ENCODE data around the gene IGSF21.

The IGSF21 gene

DNA sequence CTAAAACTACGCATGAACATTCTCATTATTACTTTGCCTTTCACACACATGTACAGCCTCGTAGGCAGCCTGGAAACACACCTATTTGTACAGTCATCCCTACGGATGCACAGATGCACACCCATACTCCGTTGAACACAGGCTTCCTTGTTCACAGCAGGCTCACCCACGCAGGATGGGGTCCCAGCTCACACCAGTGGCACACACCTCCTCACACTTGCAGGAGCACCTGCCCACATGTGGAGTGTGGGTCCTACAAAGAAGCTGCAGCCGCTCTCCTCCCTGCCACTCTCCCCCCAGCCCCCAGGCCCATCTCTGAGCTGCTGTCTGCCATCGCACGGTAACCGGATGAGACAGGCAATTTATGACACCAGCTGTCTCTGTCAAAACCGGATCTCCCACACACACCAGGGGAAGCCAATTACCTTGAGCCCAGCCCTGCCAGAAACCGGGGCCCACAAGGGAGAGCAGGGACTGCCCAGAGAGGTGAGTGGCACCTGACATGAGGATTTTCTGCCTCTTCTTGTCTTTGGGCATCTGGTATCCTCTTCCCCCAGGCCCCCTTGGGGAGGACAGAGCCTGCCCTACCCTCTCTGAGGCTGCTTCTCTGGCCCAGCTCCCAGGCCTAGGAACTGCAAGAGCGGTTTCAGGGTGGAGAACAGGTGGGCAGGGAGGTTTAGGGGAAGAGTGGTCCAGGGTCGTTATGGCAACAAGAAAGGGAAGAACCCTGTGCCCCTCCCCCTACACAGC lies 175.4 kb downstream of the IGSF21 start:
- TF ChIP-seq, protein P1, sequence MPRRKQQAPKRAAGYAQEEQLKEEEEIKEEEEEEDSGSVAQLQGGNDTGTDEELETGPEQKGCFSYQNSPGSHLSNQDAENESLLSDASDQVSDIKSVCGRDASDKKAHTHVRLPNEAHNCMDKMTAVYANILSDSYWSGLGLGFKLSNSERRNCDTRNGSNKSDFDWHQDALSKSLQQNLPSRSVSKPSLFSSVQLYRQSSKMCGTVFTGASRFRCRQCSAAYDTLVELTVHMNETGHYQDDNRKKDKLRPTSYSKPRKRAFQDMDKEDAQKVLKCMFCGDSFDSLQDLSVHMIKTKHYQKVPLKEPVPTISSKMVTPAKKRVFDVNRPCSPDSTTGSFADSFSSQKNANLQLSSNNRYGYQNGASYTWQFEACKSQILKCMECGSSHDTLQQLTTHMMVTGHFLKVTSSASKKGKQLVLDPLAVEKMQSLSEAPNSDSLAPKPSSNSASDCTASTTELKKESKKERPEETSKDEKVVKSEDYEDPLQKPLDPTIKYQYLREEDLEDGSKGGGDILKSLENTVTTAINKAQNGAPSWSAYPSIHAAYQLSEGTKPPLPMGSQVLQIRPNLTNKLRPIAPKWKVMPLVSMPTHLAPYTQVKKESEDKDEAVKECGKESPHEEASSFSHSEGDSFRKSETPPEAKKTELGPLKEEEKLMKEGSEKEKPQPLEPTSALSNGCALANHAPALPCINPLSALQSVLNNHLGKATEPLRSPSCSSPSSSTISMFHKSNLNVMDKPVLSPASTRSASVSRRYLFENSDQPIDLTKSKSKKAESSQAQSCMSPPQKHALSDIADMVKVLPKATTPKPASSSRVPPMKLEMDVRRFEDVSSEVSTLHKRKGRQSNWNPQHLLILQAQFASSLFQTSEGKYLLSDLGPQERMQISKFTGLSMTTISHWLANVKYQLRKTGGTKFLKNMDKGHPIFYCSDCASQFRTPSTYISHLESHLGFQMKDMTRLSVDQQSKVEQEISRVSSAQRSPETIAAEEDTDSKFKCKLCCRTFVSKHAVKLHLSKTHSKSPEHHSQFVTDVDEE (CRISPR knock-in tag; IDR thresholded peaks at IDR 0.05) = no peak
- TF ChIP-seq TOX (CRISPR knock-in tag; IDR thresholded peaks at IDR 0.05; ENCODE audit: borderline replicate concordance) = no peak
- ATAC-seq = no peak

DNA sequence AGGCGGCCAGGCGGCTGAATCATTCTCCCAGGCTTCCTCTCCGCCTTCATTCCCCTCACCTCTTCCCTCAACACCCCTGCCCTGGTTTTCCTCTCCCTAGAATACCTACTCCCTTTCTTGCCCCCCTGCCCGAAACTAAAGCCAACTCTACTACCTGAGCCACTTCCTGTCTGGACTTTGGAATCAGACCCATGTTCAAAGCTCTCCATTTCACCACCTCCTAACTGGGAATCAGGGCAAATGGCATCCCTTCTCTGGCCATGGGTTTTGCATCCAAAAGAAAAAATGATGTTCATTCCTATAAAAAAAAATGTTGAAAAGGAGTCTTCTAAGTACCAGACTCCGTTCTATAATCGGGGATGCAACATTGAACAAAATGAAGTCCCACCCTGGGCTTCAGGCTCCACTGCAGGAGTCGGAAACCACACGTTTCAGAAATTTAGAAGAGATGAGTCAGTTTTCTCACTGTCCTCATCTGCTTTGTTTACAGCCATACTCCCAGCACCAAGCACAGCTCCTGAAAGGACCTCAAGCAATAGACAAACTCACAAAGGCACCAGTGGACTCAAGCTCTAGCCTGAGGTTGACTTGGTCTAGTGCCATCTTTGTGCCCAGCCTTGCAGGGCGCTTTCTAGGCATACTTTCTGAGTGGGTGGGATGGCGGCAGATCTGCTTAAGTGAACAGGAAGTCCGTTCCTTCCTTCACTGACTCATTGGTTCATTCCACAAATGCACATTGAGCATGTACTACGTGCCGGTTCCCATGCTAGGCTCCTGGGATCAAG lies 176.2 kb downstream of the IGSF21 start:
- no peak for ATAC-seq

DNA sequence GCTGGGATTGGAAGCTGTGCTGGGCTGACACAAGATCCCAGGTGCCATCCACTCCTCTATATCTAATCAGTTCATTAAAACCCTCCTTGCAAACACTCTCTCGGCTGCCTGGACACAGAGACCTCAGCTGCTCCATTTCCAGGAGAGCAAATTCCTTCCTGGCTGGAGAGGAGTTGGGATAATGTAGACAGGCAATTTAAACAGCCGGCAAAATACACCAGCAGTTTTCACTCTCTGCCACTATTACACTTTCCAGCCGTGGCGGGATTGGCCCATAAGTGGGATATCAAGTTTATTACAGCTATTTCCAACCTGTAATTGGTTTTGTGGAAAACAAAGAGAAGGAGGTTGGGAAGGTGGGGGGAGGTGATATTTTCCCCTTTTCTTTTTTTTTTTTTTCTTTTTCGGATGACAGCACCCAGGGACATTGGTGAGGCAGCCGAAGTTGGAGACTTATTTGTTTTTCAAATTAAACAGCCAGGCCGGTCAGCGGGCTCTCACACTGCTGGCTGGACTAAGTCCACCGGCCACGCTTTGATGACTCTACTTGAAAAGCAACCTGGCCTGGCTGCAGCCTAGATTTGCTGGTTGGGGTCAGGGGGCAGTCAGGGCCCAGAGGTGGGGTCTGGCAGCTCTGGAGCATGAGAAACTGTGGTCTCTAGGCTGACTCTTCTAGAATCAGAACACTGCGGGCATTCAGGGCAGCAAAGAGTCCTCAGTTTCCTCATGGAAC lies 177.4 kb downstream of the IGSF21 start:
- no peak for ATAC-seq
- TF ChIP-seq ZFP3 (CRISPR knock-in tag; IDR thresholded peaks at IDR 0.05) (no peak), ARNTL (CRISPR knock-in tag; IDR thresholded peaks at IDR 0.05; ENCODE audit: borderline replicate concordance, low read depth) (no peak)

More for the DNA sequence above, 176.2 kb downstream of the IGSF21 start:
- TF ChIP-seq, protein P1 (CRISPR knock-in tag; IDR thresholded peaks at IDR 0.05) = no peak
- TF ChIP-seq ZNF565 (CRISPR knock-in tag; conservative IDR thresholded peaks at IDR 0.05; ENCODE audit: low read depth) (no peak), TCF4 (CRISPR knock-in tag; IDR thresholded peaks at IDR 0.05; ENCODE audit: borderline replicate concordance) (no peak), GLIS3 (CRISPR knock-in tag; IDR thresholded peaks at IDR 0.05) (no peak), ZFP30 (CRISPR knock-in tag; IDR thresholded peaks at IDR 0.05) (no peak), OSR1 (CRISPR knock-in tag; IDR thresholded peaks at IDR 0.05) (no peak), TOX (CRISPR knock-in tag; IDR thresholded peaks at IDR 0.05; ENCODE audit: borderline replicate concordance) (no peak), PPARA (CRISPR knock-in tag; IDR thresholded peaks at IDR 0.05; ENCODE audit: borderline replicate concordance) (no peak), ESRRG (CRISPR knock-in tag; IDR thresholded peaks at IDR 0.05) (no peak), RARB (CRISPR knock-in tag; IDR thresholded peaks at IDR 0.05) (no peak), CSDC2 (CRISPR knock-in tag; IDR thresholded peaks at IDR 0.05) (no peak), BACH2 (CRISPR knock-in tag; IDR thresholded peaks at IDR 0.05; ENCODE audit: borderline replicate concordance) (no peak), ZC3H10 (CRISPR knock-in tag; IDR thresholded peaks at IDR 0.05) (no peak), ZFP3 (CRISPR knock-in tag; IDR thresholded peaks at IDR 0.05) (no peak)
- TF ChIP-seq, protein P2, sequence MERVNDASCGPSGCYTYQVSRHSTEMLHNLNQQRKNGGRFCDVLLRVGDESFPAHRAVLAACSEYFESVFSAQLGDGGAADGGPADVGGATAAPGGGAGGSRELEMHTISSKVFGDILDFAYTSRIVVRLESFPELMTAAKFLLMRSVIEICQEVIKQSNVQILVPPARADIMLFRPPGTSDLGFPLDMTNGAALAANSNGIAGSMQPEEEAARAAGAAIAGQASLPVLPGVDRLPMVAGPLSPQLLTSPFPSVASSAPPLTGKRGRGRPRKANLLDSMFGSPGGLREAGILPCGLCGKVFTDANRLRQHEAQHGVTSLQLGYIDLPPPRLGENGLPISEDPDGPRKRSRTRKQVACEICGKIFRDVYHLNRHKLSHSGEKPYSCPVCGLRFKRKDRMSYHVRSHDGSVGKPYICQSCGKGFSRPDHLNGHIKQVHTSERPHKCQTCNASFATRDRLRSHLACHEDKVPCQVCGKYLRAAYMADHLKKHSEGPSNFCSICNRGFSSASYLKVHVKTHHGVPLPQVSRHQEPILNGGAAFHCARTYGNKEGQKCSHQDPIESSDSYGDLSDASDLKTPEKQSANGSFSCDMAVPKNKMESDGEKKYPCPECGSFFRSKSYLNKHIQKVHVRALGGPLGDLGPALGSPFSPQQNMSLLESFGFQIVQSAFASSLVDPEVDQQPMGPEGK (CRISPR knock-in tag; IDR thresholded peaks at IDR 0.05; ENCODE audit: borderline replicate concordance) = no peak

DNA sequence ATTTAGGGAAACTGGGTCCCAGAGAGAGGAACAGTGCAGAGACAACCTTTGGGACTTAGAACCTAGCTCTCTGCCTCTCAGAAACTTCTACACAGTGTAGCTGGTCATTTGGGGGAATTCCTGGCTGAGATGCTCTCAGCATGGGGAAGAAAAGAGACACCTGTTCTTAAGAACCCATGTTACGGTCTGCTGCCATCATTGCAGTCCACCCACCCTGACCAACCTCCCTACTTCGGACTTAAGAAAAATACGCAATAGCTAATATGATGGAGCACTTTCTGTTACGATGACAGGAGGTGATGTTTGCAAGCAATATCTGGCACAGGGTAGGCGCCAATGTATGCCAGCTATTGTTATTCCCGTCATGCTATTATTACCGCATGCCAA lies 177.9 kb downstream of the IGSF21 start:
- ATAC-seq = no peak
- no peak for TF ChIP-seq RARB (CRISPR knock-in tag; IDR thresholded peaks at IDR 0.05)
- TF ChIP-seq PPARA (CRISPR knock-in tag; IDR thresholded peaks at IDR 0.05; ENCODE audit: borderline replicate concordance) = no peak
- TF ChIP-seq TOX (CRISPR knock-in tag; IDR thresholded peaks at IDR 0.05; ENCODE audit: borderline replicate concordance) = no peak
- TF ChIP-seq ISL1 (CRISPR knock-in tag; IDR thresholded peaks at IDR 0.05) = no peak
- TF ChIP-seq TCF4 (CRISPR knock-in tag; IDR thresholded peaks at IDR 0.05; ENCODE audit: borderline replicate concordance) = no peak
- TF ChIP-seq ZC3H10 (CRISPR knock-in tag; IDR thresholded peaks at IDR 0.05) = no peak
- no peak for TF ChIP-seq GLIS3 (CRISPR knock-in tag; IDR thresholded peaks at IDR 0.05)
- TF ChIP-seq, protein P1 (CRISPR knock-in tag; IDR thresholded peaks at IDR 0.05) = no peak
- no peak for TF ChIP-seq ZFP30 (CRISPR knock-in tag; IDR thresholded peaks at IDR 0.05)
- no peak for TF ChIP-seq ARNTL (CRISPR knock-in tag; IDR thresholded peaks at IDR 0.05; ENCODE audit: borderline replicate concordance, low read depth)
- TF ChIP-seq ZFP3 (CRISPR knock-in tag; IDR thresholded peaks at IDR 0.05) = no peak
- TF ChIP-seq, protein P3, sequence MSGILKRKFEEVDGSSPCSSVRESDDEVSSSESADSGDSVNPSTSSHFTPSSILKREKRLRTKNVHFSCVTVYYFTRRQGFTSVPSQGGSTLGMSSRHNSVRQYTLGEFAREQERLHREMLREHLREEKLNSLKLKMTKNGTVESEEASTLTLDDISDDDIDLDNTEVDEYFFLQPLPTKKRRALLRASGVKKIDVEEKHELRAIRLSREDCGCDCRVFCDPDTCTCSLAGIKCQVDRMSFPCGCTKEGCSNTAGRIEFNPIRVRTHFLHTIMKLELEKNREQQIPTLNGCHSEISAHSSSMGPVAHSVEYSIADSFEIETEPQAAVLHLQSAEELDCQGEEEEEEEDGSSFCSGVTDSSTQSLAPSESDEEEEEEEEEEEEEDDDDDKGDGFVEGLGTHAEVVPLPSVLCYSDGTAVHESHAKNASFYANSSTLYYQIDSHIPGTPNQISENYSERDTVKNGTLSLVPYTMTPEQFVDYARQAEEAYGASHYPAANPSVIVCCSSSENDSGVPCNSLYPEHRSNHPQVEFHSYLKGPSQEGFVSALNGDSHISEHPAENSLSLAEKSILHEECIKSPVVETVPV (CRISPR knock-in tag; IDR thresholded peaks at IDR 0.05) = no peak
- TF ChIP-seq BACH2 (CRISPR knock-in tag; IDR thresholded peaks at IDR 0.05; ENCODE audit: borderline replicate concordance) = no peak
- no peak for TF ChIP-seq ESRRG (CRISPR knock-in tag; IDR thresholded peaks at IDR 0.05)
- TF ChIP-seq CSDC2 (CRISPR knock-in tag; IDR thresholded peaks at IDR 0.05) = no peak

All from SK-N-SH treated with all-trans-retinoic acid at 6 μM for 48 hours (cell line).